HG02973 (cell line): ENCODE data around the gene DRD1.
A peak's percentile ranks its signal among the peaks of the same experiment; 100 is the strongest.

ENCODE experiments used
- ATAC-seq: cut with Tn5 transposase; IDR thresholded peaks from one replicate; pipeline ENCODE4 v1.9.1; 2021; ENCODE audit warnings: moderate library complexity; ENCODE audit not compliant: unreplicated experiment

Gene DRD1

DNA sequence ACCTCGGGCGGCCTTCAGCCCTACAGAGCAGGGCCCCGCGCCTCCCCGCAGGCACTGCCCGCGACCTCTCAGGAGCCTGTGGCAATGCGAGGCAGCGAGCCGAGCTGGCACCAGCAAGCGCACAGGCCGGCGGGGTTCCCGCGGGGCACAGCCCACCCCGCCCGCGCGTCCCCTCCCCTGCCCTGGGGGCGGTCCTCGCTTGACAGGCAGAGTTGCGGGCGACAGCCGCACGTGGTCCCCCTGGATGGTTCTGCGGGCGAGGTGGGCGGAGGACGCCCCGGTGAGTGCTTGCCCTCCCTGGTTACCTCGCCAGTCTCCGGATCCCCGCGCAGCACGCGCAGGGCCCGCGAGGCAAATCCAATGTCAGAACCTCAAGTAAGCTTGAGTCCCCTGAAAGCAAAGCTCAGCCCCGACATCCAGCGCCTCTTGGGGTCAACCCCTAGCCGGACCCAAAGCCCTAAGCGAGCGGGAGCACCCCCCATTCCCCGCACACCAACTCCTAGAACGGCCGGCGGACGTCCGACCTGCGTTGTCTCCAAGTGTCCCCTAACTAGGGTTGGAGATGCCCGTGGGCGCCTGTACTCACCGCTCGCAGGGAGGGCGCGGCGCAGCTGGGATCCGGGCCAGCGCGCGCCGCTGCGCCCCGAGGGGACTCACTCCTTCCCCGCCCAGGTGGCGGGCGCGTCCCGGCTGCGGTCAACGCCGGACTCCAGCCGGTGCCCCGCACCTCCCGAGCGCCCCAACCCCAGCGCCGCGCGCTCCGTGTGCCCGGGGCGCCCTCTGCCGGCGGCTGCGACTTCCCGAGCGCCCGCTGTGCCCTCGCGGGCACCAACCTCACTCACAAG, at the start of gene DRD1:
DRD1 (minus strand) TSS at position 123 of the 845 bp plus-strand sequence. CDS start 1,083 bp downstream, outside the sequence.
- no peak for ATAC-seq

DNA sequence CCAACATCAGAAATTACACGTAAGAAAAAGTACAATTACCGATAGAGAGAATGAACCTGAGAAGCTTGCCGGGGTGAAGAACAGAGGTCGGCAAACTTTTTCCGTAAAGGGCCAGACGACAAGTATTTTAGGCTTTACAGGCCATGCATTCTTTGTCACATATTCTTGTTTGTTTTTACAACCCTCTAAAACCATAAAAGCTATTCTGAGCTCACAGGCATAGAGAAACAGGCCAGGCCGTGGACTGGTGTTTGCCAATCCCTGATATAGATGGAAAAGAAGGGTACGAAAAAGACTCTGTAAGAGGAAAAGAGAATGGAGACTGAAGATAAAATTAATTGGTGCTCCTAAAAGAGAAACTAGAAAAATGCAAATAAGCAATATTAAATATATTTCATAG, 49.7 kb upstream of the DRD1 start:
- no peak for ATAC-seq

DNA sequence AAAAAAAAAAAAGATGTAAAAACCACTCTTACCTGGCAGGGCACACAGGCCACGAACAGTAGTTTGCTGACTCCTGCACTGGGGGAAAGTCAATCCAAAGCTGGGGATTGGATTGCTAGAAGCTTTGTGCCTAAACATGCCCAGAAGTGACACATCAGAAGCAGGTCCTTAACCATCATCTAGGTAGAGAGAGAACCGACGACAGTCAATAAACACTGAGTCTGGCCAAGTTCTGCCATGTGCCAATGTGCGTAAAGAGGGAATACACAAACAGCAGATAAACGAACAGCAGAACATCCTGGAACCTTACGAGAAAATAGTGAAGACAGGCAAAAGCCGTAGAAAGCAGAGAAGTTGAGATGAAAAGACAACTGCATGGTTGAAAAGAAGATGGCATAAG, 49.3 kb upstream of the DRD1 start:
- ATAC-seq = no peak

DNA sequence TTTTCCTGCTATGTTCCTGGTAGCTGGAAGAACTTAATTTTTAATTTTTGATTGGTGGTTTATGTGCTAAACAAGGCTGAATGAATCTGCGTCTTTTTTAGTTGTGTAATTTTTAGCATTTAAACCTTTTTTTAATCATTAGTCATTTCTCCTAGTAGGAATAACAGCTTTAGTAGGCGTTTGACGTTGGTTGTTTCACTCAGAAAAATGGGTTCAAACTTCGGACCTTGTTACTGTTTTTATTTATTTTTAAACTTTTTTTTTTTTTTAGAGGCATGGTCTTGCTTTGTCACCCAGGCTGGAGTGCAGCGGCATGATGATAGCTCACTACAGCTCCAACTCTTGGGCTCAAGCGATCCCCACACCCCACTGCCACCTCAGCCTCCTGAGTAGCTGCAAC, 47.2 kb upstream of the DRD1 start:
- ATAC-seq = no peak

DNA sequence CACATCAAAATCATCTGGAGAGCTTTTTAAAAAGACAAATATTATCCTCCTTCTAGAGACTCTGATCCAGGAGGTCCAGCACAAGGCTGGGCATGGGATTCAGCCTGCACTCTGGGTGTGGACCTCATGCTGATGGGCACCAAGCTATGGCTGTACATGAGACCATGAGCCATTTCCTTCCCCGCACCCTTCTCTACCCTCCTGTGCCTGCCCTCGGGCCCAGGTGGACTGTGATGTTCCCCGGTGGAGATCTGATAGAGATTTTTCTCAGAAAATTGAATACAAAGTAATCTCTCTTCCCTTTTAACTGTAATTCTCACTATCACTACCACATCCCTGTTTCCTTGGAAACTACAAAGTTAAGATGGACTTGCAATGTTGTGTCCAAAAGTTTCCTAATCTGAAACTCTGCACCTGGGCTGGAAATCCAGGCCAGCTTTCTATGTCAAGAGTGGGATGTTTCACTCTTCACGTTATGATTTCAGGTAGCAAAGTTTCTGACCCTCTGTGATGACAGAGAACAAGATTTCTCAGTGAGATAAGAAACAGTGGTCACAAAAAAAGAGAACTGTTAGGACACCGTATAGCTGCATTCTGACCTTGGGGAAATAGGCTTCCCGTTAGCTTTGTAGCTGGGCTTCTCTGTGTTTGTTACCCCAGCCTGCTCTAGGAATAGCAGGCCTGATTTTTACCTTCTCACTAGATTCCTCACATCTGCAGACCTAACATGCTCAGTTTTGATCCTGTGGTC, 45.9 kb upstream of the DRD1 start:
- ATAC-seq = no peak

DNA sequence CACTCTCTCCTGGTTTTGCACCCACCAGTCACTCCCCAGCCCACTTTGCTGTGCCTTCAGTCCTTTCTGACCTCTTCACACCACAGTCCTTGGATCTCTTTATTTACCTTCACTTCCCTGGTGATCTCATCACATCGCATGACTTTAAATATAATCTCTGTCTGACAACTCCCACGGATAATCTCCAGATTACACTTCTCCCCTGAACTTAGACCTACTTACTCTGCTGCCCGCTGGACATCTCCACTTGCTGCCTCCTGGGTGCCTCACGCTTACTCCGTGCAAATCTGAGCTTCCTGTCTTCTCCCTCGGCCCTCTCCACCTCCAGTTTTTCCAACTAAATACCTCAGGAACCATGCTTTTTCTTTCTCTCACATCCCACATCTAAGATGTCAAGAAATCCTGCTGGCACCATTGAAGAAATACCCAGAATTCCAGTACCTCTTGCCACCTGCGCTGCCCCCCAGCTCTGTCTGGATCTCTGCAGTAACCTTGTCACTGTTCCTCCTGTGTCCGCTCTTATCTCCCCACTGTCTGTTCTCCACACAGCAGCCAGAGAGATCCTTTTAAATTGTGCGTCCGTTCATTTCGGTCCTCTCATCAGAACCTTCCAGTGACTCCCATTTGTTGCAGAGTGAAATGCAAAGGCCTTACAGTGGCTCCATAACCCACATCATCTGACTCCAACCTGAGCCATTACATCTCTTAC, 43.7 kb upstream of the DRD1 start:
- no peak for ATAC-seq

DNA sequence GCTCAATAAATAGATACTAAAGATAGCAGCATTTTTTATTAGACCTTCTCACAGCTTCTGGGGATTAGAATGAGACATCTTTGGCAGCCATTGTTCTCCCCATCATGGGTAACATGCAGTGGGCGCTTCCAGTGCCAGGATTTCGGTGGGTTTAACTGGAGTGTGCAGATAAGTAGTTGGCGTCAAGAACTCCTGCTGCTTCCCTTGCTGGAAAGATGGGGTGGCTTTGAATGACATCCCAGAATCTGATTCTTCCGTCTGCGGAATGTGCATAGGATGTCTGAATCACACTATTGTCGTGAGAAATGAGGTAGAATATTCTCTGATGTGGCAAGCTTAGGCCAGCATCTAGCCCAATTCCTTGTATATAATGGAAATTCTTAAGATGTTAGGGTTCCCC, 41.6 kb upstream of the DRD1 start:
- ATAC-seq = no peak

DNA sequence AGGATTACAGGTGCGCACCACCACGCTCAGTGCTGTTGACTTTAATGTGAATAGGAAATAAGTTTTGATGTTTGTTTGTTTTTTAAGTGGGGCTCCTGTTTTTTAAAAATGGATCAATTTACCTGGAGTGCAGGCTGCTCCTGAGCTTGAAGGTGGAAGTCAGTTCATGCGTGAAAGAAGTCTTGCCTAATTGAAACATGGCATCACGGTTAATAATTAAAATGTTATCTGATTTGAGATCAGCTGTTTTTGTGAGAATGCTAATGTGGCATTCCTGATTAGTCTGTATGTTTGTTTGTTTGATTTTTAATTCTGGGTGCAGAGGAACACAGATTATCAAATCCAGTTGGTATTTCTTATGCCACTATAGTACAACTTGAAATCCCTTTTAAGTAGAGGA, 40.8 kb upstream of the DRD1 start:
- no peak for ATAC-seq

DNA sequence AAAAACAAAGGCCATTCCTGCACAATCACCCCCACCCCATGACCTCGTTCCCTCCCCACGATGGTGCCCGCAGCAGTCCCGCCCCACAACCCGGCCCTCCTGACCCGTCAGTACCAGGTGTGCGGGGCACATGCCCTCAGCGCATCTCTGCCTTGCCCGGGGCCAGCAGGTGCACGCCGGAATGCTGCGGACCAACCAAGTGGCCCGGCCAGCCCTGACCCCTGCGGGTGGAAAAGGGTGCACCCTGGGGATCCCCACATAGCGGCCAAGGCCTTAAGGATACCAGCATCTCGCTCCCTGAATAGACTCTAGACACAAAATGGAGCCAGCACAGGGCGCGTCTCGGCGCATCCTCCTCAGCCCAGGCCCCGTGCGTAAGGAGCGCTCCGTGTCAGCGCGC, 40.3 kb upstream of the DRD1 start:
- no peak for ATAC-seq

DNA sequence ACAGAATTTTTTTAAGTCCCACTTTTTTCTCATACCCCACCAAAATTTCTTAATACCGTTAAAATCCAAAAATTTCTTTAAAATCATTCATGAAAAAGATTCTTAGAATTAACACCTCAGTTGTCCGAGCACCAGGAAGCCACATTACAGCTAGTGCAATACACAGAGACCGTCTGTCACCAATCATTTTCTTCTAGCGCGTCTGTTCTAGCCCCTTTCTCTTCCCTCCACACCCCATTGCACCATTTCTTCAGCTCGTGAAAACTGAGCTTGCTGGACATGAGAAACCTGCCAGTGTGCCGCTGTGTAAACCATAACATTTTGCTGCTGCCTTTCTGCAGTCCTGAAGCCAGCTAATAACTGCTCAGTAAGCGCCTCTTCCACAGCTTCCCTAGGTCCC, 39.4 kb upstream of the DRD1 start:
- no peak for ATAC-seq

DNA sequence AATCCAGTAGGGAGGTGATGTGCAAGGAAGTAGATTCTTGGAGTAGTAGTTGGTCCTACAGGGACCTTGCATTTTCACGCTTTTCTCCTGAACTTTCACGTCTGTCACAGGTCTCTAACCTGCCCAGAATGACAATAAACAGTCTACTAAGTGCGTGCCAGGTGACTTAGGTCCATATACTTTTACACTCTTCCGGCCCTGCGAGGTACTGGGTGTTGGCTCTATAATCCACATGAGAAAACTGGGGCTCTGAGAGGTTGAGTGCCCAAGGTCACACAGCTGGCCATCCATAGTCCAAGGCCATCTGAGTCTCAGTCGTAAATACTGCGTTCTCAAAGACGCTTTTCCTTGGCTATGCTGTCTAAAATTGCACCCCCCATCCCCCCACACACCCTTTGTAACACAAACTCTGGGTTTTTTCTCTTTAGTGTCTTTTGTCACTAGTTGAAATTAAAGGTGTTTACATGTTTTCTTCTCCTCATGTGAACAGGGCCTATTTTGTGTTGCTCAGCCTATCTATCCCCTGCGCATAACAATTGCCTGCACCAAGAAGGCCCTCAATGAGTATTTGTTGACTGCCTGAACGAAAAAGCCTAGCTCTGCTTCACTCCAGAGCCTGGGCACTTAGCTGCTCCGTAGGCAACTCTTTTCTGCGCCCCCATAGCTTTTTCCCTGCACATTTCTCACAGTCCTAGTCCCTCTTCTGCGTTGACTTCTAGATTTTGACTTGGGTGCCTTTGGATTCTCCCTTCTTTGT, 35.3 kb upstream of the DRD1 start:
- no peak for ATAC-seq

DNA sequence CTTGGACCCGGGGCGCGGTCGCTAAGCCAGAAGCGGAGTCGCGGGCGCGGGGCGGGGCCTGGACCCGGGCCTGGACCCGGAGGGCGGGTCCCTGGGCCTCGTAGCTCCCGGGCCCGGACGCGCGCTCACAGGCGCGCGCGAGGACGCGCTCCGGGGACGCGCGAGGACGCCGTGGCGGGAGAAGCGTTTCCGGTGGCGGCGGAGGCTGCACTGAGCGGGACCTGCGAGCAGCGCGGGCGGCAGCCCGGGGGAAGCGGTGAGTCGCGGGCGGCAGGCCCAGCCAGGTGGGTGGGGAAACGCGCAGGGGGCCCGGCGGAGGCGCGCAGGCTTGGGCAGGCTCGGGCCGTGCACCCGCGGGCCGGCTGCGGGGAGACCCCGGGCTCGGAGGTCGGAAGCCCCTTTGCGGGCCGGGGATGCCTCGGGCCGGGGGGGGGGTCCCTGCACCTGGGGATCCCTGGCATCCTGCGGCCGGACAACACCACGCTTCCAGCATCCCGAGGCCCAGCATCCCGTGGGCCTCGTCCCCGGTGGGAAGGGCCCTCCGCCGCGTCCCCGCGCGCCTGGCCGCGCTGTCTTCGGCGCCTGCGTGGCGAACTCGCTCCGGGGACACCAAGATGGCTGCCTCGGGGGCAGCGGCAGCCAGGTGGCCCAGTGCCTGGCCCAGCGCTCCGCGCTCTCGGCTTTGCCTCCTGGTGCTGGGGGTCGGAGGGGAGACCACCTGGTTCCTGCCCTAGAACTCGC, 34.6 kb upstream of the DRD1 start, which contains the start of gene SFXN1:
SFXN1 (plus strand) TSS at position 177 of the 741 bp plus-strand sequence. CDS start 13,544 bp downstream, outside the sequence.
- ATAC-seq = peak; percentile 92

DNA sequence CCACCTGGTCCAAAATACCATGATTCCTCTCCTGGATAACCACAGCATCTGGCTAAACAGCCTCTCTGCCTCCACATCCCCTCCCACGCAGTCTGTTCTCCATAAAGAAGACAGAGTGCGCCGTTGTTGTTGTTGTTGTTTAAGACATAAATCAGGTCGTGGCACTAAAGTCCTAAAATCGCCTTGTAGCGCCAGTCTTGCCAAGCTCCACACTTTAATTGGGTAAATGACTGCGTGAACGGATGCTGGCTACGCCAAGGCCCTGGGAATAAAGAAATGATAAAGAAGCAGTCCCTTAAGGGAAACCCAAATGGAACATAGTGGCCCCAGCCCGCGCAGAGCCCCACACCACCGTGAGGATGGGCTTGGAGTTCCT, 34.0 kb upstream of the DRD1 start:
- ATAC-seq = no peak

DNA sequence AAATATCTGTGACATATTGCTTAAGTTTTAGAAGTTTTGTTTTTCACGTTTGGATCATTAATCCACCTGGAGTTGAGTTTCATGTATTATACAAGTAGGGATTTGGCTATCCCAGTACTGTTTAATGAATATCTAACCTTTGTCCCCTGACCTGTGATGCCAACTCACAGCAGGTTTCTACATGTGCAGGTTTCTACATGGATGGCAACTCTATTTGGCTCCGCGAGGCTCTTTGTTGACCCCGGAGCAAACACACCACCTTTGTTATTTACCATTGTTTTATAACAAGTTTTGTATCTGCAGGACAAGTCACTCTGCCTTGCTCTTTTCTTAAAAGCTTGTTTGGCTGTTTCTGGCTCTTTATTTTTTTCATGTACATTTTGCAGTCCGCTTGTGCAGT, 33.5 kb upstream of the DRD1 start:
- ATAC-seq = no peak

DNA sequence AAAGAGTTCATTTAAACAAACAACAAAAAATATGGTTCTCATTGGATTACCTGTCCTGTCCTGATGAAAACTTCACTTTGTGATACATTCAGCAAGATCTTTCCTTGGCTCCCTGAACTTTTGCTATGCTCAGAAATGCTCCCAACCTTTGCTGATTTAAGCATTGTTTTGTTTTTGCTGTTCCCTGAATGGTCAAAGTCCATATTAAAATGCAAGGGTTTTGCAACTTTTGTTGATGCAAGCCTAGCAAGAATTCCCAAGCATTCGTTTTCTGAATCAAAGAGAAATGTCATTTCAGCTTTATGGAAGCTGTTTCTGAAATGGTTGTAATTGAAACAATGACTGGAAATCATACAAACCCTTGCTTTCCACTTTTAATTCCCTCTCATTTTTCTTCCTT, 31.3 kb upstream of the DRD1 start:
- ATAC-seq = no peak

DNA sequence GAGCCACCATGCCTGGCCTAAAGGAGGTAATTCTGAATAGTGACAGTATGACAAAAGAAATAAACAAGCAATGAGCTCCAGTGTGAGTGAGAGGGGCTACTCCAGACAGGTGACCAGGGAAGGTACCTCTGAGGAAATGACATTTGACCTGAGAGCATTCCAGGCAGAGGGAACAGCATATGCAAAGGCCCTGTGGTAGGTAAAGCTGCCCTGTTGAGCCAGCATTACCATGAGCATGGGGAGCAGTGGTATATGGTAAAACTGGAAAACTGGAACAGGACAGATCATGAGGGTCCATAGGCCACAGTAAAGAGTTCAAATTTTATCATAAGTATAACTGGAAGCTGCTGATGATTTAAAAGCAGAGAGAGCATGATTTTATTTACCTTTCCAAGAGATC, 28.4 kb upstream of the DRD1 start:
- ATAC-seq = no peak

DNA sequence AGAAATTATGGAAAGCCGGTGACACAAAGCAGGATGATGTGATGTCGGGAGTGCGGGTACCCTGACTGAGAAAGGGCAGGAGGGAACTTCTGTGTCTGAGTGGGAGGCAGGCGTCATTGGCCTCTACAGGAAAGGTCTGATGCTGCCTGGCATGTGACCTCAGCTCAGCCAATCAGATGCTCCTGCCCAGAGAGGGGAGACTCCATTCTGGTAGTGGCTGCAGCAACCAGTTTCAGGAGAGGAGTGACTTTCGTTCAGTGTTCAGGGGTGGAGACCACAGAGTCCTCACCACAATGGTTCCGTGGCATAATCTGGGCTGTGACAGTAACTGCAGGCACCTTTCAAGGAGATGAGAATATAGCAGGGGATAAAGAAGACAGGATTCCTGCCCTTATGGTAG, 27.6 kb upstream of the DRD1 start:
- ATAC-seq = no peak

DNA sequence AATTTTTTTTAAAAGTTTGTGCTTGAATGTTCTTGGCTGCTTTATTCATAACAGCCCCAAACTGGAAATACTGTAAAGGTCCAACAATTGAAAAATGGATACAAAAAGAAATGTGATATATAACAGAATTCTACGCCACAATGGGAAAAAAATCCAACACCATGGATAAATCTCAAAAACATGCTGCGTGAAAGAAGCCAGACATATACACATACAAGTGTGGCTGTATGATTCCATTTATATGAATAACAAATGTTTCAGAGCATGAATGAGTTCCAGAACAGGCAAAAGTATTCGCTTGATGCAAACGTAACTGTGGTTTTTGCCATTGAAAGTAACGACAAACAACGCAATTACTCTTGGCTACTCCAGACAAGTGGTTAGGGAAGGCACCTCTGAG, 27.2 kb upstream of the DRD1 start:
- ATAC-seq = no peak

DNA sequence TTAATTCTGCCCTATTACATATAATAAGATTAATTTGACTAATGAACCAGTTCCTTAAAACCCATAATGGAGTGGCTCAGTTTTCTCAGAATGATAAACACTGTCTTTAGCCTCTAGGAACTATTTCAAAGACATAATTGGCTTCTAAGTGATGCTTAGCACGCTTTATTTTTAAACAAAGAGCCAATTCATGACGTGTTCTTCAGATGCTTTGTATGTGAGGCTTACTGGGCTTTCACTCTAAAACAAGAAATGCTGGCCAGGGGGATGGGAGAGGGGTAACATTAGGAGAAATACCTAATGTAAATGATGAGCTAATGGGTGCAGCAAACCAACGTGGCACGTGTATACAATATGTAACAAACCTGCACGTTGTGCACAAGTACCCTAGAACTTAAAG, 26.8 kb upstream of the DRD1 start:
- no peak for ATAC-seq

DNA sequence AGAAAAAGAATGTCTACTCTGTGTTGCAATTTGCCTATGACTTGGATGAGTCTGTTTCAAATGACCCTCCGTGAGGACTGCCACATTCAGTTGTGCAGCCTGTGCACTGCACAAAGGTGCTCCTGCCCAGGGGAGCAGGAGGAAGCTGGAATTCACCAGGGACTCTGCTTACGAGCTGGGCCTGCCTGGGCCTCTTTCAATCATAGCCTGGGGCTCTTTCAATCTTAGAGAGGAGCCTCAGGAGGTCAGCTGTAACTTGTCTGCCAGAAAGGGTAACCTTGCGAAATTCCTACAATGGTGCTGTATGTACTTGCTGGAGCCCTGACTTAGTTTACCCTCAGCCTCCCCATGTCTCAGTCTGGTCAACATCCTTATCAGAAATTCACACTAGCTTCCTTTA, 25.9 kb upstream of the DRD1 start:
- no peak for ATAC-seq
